Measurements from ENCODE around the gene SMIM44. TPM values are rescaled to one million over a fixed set of nuclear protein-coding genes. Genes with fewer than 3 reads are reported as not detected.

The SMIM44 gene
- total RNA-seq (ENCODE audit: low replicate concordance), result not detected in 2 replicates

GRCh38 chr19:3483226-3483628 is at the start of gene SMIM44:
SMIM44 (minus strand) TSS chr19:3483441; CDS start chr19:3483403, 38 bp downstream.

DNA sequence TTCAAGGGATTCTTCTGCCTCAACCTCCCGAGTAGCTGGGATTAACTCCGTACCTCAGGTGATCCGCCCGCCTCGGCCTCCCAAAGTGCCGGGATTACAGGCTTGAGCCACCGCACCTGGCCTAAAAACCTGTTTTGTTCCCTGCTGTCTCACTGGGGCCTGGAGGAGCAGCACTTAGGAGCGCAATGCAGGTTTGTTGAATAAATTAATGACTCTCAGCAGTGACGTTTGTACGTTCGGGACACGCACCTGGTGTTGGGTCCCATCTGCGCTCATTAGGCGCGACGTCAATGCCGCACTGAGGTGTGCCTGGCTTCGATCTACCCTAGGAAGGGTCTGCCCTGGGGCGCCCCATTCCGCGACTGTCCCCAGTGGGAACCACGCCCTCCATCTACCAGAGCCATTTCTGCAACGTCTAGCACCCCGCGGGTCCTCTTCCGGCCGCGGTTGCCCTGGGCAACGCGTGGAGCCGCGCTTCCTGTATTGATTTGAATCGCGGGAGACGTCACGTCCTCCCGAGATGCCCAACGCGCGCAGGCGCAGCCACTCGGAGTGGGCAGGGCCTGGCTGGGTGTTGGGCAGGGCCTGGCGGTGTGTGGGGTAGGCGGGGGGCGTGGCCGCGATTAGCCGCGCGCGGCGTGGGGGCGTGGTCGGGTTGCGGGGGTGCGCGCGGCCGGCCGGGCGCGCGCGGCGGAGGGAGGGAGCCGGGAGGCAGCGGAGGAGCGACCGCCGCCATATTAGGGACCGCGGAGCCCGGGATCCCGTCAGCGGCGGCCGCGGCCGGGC is 22.6 kb upstream of the SMIM44 start, which contains the start of gene FZR1:
FZR1 (plus strand) TSS at position 714 of the 786 bp plus-strand sequence. CDS start 16,679 bp downstream, outside the sequence.

GRCh38 chr19:3500429-3501101 is 17.3 kb upstream of the SMIM44 start, which contains the start of gene DOHH:
DOHH (minus strand) TSS chr19:3500674; CDS start chr19:3496814, 3,860 bp downstream.

GRCh38 chr19:3480383-3481091 is 2.7 kb downstream of the SMIM44 start, which contains the start of gene SMIM24:
SMIM24 (minus strand) TSS chr19:3480525; CDS start chr19:3480463, 62 bp downstream.

Other genes starting within 250 kb of the SMIM44 start
- gene NFIC, start 116.9 kb downstream of the SMIM44 start, total RNA-seq (ENCODE audit: low replicate concordance), result 26.5 and 56.4 TPM in 2 replicates
- gene SMIM24, start 2.9 kb downstream of the SMIM44 start, total RNA-seq (ENCODE audit: low replicate concordance), result not detected in 2 replicates
- gene DOHH, start 17.2 kb upstream of the SMIM44 start, total RNA-seq (ENCODE audit: low replicate concordance), result 6.0 and 14.1 TPM in 2 replicates
- 32.2 and 35.6 TPM in 2 replicates for gene FZR1, start 22.9 kb upstream of the SMIM44 start, total RNA-seq (ENCODE audit: low replicate concordance)
- not detected in 2 replicates for gene TEKTIP1, start 55.7 kb upstream of the SMIM44 start, total RNA-seq (ENCODE audit: low replicate concordance)
- 64.7 and 87.5 TPM in 2 replicates for gene MFSD12, start 74.1 kb upstream of the SMIM44 start, total RNA-seq (ENCODE audit: low replicate concordance)
- gene HMG20B, start 89.5 kb upstream of the SMIM44 start, total RNA-seq (ENCODE audit: low replicate concordance), result 39.9 and 73.1 TPM in 2 replicates
- 0.08 TPM in 1 of 2 replicates, not detected in the other for gene GIPC3, start 102.0 kb upstream of the SMIM44 start, total RNA-seq (ENCODE audit: low replicate concordance)
- gene TBXA2R, start 123.4 kb upstream of the SMIM44 start, total RNA-seq (ENCODE audit: low replicate concordance), result 1.4 and 1.5 TPM in 2 replicates
- gene CACTIN, start 143.3 kb upstream of the SMIM44 start, total RNA-seq (ENCODE audit: low replicate concordance), result 23.2 and 40.0 TPM in 2 replicates
- 15.4 and 18.4 TPM in 2 replicates for gene PIP5K1C, start 217.0 kb upstream of the SMIM44 start, total RNA-seq (ENCODE audit: low replicate concordance)
- gene TJP3, start 224.9 kb upstream of the SMIM44 start, total RNA-seq (ENCODE audit: low replicate concordance), result not detected in 2 replicates

All from smooth muscle cell of the coronary artery (primary cell).